HCT116 (cell line): ENCODE measurements around the gene BMERB1. TPM values are rescaled to one million over a fixed set of nuclear protein-coding genes. Genes with fewer than 3 reads are reported as not detected.

ENCODE experiments used
- ATAC-seq: fragments of 200-7000 bp; cut with Tn5 transposase; 2 replicates; pipeline ENCODE4 v1.9.1; 2020; ENCODE audit warnings: mild to moderate bottlenecking, moderate library complexity
- BruUV-seq: library from RNA; stranded (reverse); fragments of 400-500 nt; replicated peaks from 2 replicates; lab custom pipeline; 2021; lab: Mats Ljungman, UMichigan
- CTCF ChIA-PET: fragments of 300-600 bp; sonication (Branson Sonifier 250); formaldehyde crosslinking; loops from one replicate; lab custom pipeline; 2021; ENCODE audit warnings: antibody characterized with exemption; lab: Charles Lee
- POLR2A ChIA-PET: fragments of 300-600, 350-600 bp; sonication (Branson Sonifier 250); formaldehyde crosslinking; loops from one replicate; lab custom pipeline; 2021; ENCODE audit warnings: antibody characterized with exemption; lab: Charles Lee
- RAD21 ChIA-PET, 2 experiments: fragments of 300-600 bp; sonication (Branson Sonifier 250); formaldehyde crosslinking; loops; one replicate each; lab custom pipeline; 2023; ENCODE audit warnings: low total read pairs in 2 of 2; ENCODE audit not compliant: uncharacterized antibody in 2 of 2, unreplicated experiment in 2 of 2, low non-redundant PET in 1 of 2; lab: Charles Lee
- DNase-seq: peaks from one replicate; pipeline ENCODE4 v3.0.0-alpha.2; 2010; ENCODE audit warnings: low read depth, low spot score
- H2AFZ ChIP-seq: fragments of 200-600 bp; shearing (Covaris generic), sonication (generic); 2 replicates; pipeline ENCODE4 v1.6.1; 2017; ENCODE audit warnings: low read depth, mixed run types, mixed read lengths, antibody characterized with exemption, low read length; ENCODE audit not compliant: poor library complexity, severe bottlenecking
- H3K27ac ChIP-seq: 2 replicates; pipeline ENCODE4 v1.5.1; 2012; ENCODE audit warnings: low read depth, low read length
- H3K27me3 ChIP-seq: fragments of 200-600 bp; sonication (generic); 2 replicates; pipeline ENCODE4 v1.6.1; 2016; ENCODE audit warnings: mixed run types, low read length, mixed read lengths; ENCODE audit not compliant: insufficient read depth
- H3K36me3 ChIP-seq, 2 experiments: fragments of 200-500 bp in 1 of 2; fragments of 200-600 bp in 1 of 2; sonication (Bioruptor generic) in 1 of 2; sonication (generic) in 1 of 2; 2 replicates each; pipeline versions ENCODE4 v1.5.1 to v1.6.1; 2014 to 2016; ENCODE audit warnings: low read length in 2 of 2, inconsistent platforms in 1 of 2, mixed read lengths in 1 of 2, mixed run types in 1 of 2; ENCODE audit not compliant: insufficient read depth in 2 of 2, control insufficient read depth in 1 of 2
- H3K4me1 ChIP-seq, 2 experiments: fragments of 200-600 bp in 1 of 2; sonication (generic) in 1 of 2; 2 replicates each; pipeline versions ENCODE4 v1.5.1 to v1.6.1; 2012 to 2017; ENCODE audit warnings: low read length in 2 of 2, inconsistent platforms in 1 of 2, mild to moderate bottlenecking in 1 of 2, mixed read lengths in 1 of 2, mixed run types in 1 of 2, moderate library complexity in 1 of 2; ENCODE audit not compliant: insufficient read depth in 2 of 2, control insufficient read depth in 1 of 2
- H3K4me2 ChIP-seq: fragments of 200-600 bp; sonication (generic); 2 replicates; pipeline ENCODE4 v1.6.1; 2017; ENCODE audit warnings: mixed run types, low read length, mixed read lengths
- H3K4me3 ChIP-seq, 2 experiments: fragments of 200-600 bp in 1 of 2; sonication (generic) in 1 of 2; replicated peaks in 1 of 2; 2 replicates each; pipeline ENCODE4 v1.5.1; 2011 to 2016; ENCODE audit warnings: low read length in 2 of 2, control low read depth in 1 of 2, low read depth in 1 of 2, mild to moderate bottlenecking in 1 of 2, mixed read lengths in 1 of 2, mixed run types in 1 of 2
- H3K79me2 ChIP-seq: fragments of 200-600 bp; sonication (generic); 2 replicates; pipeline ENCODE4 v1.6.1; 2017; ENCODE audit warnings: mild to moderate bottlenecking, mixed run types, low read length, moderate library complexity, mixed read lengths; ENCODE audit not compliant: insufficient read depth
- H3K9ac ChIP-seq: fragments of 200-600 bp; sonication (generic); 2 replicates; pipeline ENCODE4 v1.6.1; 2016; ENCODE audit warnings: low read length, mixed read lengths
- H3K9me2 ChIP-seq: fragments of 200-600 bp; sonication (generic), shearing (Covaris generic); 2 replicates; pipeline ENCODE4 v1.6.1; 2017; ENCODE audit warnings: mixed run types, mild to moderate bottlenecking, moderate library complexity; ENCODE audit not compliant: insufficient read depth
- H3K9me3 ChIP-seq, 2 experiments: fragments of 200-500 bp in 1 of 2; fragments of 200-600 bp in 1 of 2; sonication (Bioruptor generic) in 1 of 2; sonication (generic) in 1 of 2; 2 replicates each; pipeline ENCODE4 v1.6.1; 2014 to 2017; ENCODE audit warnings: low read length in 2 of 2, mixed read lengths in 2 of 2, inconsistent platforms in 1 of 2, low read depth in 1 of 2, mild to moderate bottlenecking in 1 of 2, mixed run types in 1 of 2, moderate library complexity in 1 of 2; ENCODE audit not compliant: control insufficient read depth in 1 of 2, insufficient read depth in 1 of 2
- H4K20me1 ChIP-seq: fragments of 200-600 bp; sonication (generic), shearing (Covaris generic); 2 replicates; pipeline ENCODE4 v1.6.1; 2017; ENCODE audit warnings: mixed run types, mild to moderate bottlenecking, moderate library complexity; ENCODE audit not compliant: insufficient read depth
- ATF3 ChIP-seq: IDR thresholded peaks from 2 replicates; pipeline ENCODE4 v1.6.1; 2012
- CEBPB ChIP-seq: IDR thresholded peaks from 2 replicates; pipeline ENCODE4 v1.6.1; 2012; ENCODE audit warnings: low read depth
- CTCF ChIP-seq, 3 experiments: fragments of 200-600 bp in 1 of 3; sonication (generic) in 1 of 3; IDR thresholded peaks in 2 of 3; conservative IDR thresholded peaks in 1 of 3; 2 replicates each; pipeline ENCODE4 v1.5.1; 2012 to 2017; ENCODE audit warnings: low read depth in 2 of 3, low read length in 2 of 3, antibody characterized with exemption in 1 of 3, borderline replicate concordance in 1 of 3, control low read depth in 1 of 3, mild to moderate bottlenecking in 1 of 3, mixed read lengths in 1 of 3, mixed run types in 1 of 3, moderate library complexity in 1 of 3; ENCODE audit not compliant: insufficient read depth in 1 of 3
- EGR1 ChIP-seq: IDR thresholded peaks from 2 replicates; pipeline ENCODE4 v1.6.1; 2012; ENCODE audit warnings: low read depth
- EZH2 ChIP-seq: fragments of 200-600 bp; sonication (generic); IDR thresholded peaks from 2 replicates; pipeline ENCODE4 v1.6.1; 2017; ENCODE audit warnings: antibody characterized with exemption, mixed run types
- FOSL1 ChIP-seq: IDR thresholded peaks from 2 replicates; pipeline ENCODE4 v1.6.1; 2012; ENCODE audit warnings: low read depth
- JUND ChIP-seq: IDR thresholded peaks from 2 replicates; pipeline ENCODE4 v1.6.1; 2012
- MAX ChIP-seq: IDR thresholded peaks from 2 replicates; pipeline ENCODE4 v1.6.1; 2012
- POLR2A ChIP-seq: IDR thresholded peaks from 2 replicates; pipeline ENCODE4 v1.7.0; 2011; ENCODE audit warnings: borderline replicate concordance; ENCODE audit not compliant: insufficient read depth, insufficient read length; ENCODE audit errors: extremely low read depth
- POLR2AphosphoS5 ChIP-seq: IDR thresholded peaks from 2 replicates; pipeline ENCODE4 v1.6.1; 2011; ENCODE audit warnings: mild to moderate bottlenecking, low read depth, low read length, moderate library complexity
- REST ChIP-seq: IDR thresholded peaks from 2 replicates; pipeline ENCODE4 v1.6.1; 2012; ENCODE audit warnings: low read depth
- SRF ChIP-seq: IDR thresholded peaks from 2 replicates; pipeline ENCODE4 v1.6.1; 2012; ENCODE audit warnings: low read depth
- TCF7L2 ChIP-seq: IDR thresholded peaks from 2 replicates; pipeline ENCODE4 v1.7.0; 2011; ENCODE audit warnings: borderline replicate concordance, inconsistent platforms; ENCODE audit not compliant: insufficient read depth, insufficient read length; ENCODE audit errors: extremely low read depth
- YY1 ChIP-seq: IDR thresholded peaks from 2 replicates; pipeline ENCODE4 v1.6.1; 2011; ENCODE audit warnings: low read length, low read depth, moderate library complexity, mild to moderate bottlenecking; ENCODE audit not compliant: insufficient replicate concordance; ENCODE audit errors: extremely low read depth
- ZBTB33 ChIP-seq: IDR thresholded peaks from 2 replicates; pipeline ENCODE4 v1.6.1; 2011; ENCODE audit warnings: mild to moderate bottlenecking, low read length, moderate library complexity; ENCODE audit not compliant: insufficient replicate concordance; ENCODE audit errors: extremely low read depth
- ZFX ChIP-seq: fragments of 450-650 bp; IDR thresholded peaks from 2 replicates; pipeline ENCODE4 v1.6.1; 2017
- ZNF274 ChIP-seq: fragments of 200-500 bp; sonication (Bioruptor generic); IDR thresholded peaks from 2 replicates; pipeline ENCODE4 v1.6.1; 2014; ENCODE audit warnings: mild to moderate bottlenecking, low read depth, low read length, inconsistent platforms
- intact Hi-C: fragments of 100-400 bp; cut with micrococcal nuclease; formaldehyde crosslinking; loops from 2 replicates; pipeline ENCODE4 v1.10.0; 2022
- total RNA-seq: library from RNA; stranded (reverse); gene quantifications from one replicate; pipeline ENCODE4 v1.2.1, GENCODE V29; 2021; ENCODE audit not compliant: unreplicated experiment

BMERB1 gene
- total RNA-seq, 1 experiment from 2014 or later = 43.6 TPM

GRCh38 chr16:15567823-15568222 lies 133.4 kb downstream of the BMERB1 start:
- Histone ChIP-seq H3K4me3 (no peak overlapping the region), H3K27ac (no peak overlapping the region), H3K4me1 (peaks cover 5 to 24% of the 10 kb centered on the region in 2 experiments; a peak in 3 of 4 replicates), H3K9me3 (no peaks in the 10 kb centered on the region), H3K79me2 (no peaks in the 10 kb centered on the region), H3K9ac (no peak overlapping the region), H3K36me3 (no peaks in the 10 kb centered on the region), H4K20me1 (no peaks in the 10 kb centered on the region), H3K9me2 (no peaks in the 10 kb centered on the region), H2AFZ (no peak overlapping the region), H3K27me3 (no peaks in the 10 kb centered on the region), H3K4me2 (no peak overlapping the region)
- TF ChIP-seq EGR1 = no peak
- no peak for TF ChIP-seq REST
- TF ChIP-seq ATF3 = no peak
- TF ChIP-seq EZH2 = no peak
- no peak for TF ChIP-seq JUND
- TF ChIP-seq CEBPB = no peak
- no peak for TF ChIP-seq POLR2A
- no peak for TF ChIP-seq TCF7L2
- TF ChIP-seq MAX = no peak
- no peak for TF ChIP-seq ZNF274
- no peak for TF ChIP-seq ZBTB33
- no peak for TF ChIP-seq ZFX
- TF ChIP-seq POLR2AphosphoS5 = no peak
- no peak for TF ChIP-seq YY1
- no peak for TF ChIP-seq FOSL1
- no peak for TF ChIP-seq CTCF (IDR thresholded peaks at IDR 0.05 in 2 of 3, conservative IDR thresholded peaks at IDR 0.05 in 1 of 3; ENCODE audit: borderline replicate concordance in 1 of 3, insufficient read depth in 1 of 3, low read depth in 2 of 3, low read length in 2 of 3)
- no peak for TF ChIP-seq SRF
- intact Hi-C loops = no loop called here
- DNase-seq (no peak), ATAC-seq (no peak)
- RAD21 ChIA-PET = no interaction called here
- no TSS peak for BruUV-seq
- POLR2A ChIA-PET = no interaction called here
- CTCF ChIA-PET = no interaction called here
